HG03457 (cell line): ENCODE data around the gene MYT1.

Source experiments
- ATAC-seq: cut with Tn5 transposase; IDR thresholded peaks from one replicate; pipeline ENCODE4 v1.9.1; 2021; ENCODE audit warnings: moderate number of reproducible peaks; ENCODE audit not compliant: unreplicated experiment

MYT1 gene

DNA sequence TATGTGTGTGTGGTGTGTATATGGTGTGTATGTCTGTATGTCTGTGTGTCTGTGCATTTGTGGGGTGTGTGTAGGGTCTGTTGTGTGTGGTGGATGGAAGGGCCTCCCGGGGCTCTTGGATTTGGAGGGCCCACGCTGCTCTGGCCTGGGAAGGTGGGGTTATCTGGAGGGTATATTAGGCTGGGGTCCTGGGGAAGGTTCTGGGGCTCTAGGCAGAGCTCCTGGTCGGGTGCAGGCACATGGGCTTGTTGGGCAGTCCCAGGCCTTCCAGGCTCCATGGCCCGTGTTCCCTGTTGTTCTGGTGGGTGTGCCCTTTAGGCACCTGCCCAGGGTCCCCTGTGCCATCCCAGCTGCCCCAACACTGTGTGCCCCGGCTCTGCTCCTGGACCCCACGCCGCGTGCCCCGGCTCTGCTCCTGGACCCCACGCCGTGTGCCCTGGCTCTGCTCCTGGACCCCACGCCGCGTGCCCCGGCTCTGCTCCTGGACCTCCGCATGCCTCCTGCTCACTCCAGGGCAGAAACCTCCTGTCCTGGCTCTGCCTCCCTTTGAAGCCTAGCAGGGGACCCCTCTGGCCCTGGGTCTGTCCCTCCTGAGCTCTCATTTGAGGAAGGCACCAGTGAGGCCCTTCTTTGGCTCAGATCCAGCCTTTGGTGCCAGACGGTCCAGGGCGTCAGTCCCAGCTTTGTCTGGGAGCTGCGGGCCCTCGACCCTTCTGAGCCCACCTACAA, 10.2 kb upstream of the MYT1 start:
- ATAC-seq = no peak

DNA sequence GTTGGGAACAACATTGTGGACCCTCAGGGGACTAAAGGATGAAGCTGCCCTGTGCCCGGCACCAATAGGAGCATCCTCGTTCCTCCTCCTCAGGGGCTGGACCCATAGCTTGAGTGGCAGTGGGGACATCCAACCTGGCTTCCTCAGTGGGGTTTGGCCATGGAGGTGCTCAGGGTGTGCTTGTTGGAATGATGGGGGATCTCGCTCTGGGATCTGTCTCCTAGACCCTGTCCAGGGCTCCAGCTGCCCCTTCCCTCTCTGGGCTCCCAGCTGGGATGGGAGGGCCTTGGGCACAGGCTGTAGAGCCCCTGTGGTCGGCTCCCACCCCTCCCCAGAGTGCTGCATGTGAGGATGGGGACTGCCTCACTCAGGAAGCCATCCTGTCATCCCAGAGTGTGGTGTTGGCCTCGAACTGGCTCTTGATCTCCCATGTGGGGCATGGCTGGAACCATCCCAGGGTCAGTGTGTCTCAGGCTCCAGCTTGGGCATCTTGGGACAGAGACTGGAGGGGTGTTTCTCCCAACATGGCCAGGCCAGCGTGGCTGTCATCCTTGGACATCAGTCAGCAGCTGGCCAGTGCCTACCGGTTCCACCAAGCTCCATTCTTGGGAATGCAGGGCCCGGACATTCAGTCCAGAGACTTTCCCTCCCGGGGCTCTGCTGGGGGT, 9.5 kb upstream of the MYT1 start:
- ATAC-seq = no peak

DNA sequence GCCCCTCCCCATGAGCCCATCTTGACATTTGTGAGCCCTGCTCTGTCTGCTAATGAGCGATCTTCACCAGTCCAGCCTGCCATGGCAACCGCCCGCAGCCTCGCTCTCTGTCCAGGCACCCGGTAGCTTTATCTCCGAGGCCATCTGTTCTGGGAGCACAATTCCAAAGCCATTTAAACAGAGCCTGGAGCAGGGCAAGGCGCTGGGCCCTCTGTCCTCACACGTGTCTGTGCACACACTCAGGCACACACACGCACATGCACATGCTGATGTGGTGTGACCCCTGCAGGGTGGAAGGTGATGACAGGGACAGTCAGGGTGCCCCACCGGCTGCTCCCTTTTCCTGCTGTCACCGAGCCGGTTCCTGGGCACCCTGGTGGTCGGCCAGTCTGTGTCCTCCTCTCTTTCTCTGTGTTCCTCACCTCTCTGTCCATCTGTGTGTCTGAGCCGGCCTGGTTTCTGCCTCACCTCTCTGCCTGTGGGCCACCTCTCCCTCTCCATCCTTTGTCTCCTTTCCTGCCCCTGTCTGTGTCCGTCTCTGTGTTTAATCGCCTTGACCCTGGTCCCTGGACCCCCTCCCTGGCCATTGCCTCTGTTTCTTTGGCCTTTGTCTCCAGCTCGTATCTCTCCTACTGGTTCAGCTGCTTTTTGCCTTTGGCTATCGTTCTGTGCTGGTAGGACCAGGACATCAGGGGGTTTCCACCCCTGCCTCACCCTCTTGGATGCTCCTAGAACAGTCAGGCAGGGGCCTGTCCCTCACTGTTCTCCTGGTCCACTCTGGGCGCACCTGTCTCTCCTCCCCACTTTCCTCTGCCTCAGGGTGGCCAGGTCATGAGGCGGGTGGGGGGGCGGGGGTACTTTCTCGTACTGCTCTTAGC, 8.8 kb upstream of the MYT1 start:
- ATAC-seq = no peak

DNA sequence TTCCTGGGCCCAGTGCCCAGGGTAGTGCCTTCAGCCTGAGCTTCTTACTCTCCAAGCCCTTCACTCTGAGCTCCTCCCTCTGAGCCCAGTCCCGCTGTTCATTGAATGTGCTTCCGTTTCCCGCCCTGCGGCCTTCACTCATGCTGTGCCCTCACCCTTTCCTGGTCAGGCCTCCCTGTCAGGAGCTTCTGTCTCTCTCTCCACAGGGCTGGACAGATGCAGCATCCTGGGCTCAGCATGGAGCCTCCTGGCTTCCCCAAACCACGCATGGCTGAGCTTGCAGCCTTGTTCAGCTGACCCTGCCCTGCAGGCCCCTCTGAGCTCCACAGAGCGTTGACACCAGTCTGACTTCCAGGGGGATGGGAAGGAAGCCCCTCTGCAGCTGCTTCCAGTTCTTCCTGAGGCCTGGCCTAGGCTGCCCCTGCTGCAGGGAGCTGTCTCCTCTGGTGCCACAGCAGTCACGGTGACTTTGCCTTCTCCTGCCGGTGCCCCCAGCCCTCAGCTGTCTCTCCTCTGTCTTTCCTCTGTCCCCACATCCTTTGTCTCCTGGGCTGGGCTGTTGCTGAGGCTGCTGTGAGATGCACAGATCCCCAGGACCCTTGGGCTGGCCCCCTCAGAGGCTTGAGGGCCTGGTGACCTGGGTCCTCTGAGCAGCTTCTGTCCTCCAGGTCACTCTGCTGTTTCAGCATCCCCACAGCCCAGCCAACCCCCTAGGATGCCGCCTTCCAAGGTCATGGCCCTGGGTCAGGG, 7.9 kb upstream of the MYT1 start:
- ATAC-seq = no peak

DNA sequence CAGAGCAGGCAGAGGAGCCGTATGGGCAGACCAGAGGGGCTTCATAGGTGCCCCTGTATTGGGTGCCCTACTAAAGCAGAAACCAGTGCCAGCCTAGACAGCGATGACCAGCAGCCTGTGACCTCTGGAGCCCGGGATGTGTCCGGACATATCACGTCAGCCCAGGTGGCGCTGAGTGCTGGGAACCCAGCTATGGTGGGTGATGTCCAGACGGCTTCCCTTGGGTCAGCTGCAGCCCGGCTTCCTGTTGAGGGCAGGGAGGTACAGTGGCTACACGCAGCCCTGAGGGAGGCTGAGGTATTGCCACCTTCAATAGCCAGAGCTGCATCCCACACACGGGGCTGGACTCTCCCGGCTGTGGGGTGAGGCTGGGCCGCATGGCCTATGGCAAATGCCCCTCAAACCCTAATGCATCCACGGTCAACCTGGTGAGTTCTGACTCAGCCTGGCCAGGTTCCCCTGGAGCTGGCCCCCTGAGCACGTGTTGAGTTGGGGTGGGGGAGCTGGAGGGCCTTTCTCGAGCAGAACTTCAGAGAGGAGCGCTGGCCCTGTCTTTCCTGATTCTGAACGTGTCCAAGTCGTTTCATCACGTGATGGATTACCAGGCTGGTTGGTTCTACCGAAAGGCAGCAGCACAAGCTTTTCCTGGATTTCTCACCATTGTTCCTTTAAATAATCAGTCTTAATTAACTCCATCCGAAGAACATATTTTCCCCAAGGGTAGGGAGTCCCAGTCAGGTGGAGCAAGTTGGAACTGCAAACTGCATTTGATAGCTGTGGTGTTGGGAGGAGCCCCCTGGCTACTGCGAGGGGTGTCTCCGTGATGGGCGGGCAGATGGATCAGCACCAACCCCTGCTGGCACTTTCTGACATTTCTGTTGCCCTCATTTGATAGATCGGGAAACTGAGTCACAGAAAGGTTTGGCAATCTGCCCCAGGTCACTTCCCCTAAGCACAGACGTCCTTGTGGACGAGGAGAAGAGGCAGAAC, 7.1 kb upstream of the MYT1 start:
- ATAC-seq = no peak

DNA sequence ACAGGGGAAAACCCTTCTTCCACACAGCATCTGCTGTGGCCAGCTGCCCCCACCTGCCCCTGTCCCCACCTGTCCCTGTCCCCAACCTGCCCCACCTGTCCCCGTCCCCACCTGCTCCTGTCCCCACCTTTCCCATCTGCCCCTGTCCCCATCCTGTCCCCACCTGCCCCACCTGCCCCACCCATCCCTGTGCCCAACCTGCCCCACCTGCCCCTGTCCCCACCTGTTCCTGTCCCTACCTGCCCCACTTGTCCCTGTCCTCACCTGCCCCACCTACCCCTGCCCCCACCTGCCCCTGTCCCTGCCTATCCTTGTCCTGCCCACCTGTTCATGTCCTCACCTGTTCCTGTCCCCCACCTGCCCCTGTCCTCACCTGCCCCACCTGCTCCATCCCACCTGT, 6.4 kb upstream of the MYT1 start:
- ATAC-seq = no peak

DNA sequence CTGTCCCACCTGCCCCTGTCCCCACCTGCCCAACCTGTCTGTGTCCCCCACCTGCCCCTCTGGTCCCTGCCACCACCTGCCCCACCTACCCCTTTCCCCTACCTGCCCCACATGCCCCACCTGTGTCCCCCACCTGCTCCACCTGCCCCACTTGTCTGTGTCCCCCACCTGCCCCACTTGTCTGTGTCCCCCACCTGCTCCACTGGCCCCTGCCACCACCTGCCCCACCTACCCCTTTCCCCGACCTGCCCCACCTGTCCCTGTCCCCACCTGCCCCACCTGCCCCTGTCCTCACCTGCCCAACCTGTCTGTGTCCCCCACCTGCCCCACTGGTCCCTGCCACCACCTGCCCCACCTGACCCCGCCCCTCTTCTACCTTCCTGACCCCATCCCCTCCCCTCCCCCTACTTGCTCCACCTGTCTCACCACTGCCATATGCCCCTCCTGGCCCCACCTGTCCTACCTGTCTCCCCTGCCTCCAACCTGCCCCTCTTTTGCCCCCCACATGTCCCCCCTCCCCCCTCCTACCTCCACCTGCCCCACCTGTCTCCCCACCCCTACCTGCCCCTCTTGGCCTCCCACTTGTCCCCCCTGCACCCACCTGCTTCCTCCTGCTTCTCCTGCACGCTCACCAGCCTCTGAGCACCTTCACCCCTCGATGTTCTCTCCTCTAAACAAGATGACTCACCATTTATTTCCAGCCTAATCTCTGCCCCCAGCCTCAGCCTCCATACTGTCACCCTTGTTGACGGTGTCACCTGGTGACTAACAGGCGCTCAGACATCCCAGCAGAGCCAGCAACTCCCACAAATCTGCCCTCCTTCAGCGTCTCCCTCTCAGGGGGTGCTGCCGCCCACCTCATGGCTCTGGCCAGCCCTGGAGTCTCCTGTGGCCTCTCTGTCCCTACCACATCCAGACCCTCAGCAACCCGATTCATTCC, 5.6 kb upstream of the MYT1 start:
- ATAC-seq = no peak

DNA sequence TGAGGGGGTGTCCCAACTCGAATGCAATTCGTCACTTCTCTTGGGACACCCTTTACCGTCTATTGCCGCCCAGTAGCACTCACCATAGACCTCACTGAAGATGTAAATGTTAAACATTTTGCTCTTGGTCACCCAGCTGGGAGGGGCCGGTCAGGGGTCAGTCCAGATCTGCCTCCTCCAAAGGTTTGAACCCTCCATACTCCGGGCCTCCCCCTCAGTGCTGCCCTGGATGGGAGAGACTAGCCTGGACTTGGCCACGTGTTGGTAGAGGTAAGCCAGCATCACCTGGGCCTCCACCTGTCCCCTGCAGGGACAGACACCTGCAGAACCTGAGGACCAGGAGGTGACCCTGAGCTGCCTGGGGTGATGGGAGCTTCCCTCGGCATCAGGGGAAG, 5.0 kb upstream of the MYT1 start:
- no peak for ATAC-seq

DNA sequence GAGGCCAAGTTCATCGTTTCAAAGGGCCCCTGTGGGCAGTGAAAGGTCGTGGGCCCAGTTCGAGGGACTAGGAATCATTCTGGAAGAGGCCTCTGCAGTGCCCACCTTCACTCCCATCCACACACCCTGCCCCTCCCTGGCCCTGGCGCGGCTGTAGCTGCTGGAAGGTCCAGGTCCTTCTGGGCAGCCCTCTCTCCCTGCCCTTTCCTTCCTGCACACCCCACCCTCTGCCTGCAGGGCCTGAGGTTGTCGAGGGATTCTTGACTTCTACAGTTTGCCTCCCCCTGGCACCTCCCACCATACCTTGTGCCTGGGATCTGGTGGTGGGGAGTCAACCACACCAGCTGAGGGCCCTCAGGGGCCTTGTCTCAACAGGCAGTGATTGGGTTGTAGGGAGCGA, 4.5 kb upstream of the MYT1 start:
- no peak for ATAC-seq

DNA sequence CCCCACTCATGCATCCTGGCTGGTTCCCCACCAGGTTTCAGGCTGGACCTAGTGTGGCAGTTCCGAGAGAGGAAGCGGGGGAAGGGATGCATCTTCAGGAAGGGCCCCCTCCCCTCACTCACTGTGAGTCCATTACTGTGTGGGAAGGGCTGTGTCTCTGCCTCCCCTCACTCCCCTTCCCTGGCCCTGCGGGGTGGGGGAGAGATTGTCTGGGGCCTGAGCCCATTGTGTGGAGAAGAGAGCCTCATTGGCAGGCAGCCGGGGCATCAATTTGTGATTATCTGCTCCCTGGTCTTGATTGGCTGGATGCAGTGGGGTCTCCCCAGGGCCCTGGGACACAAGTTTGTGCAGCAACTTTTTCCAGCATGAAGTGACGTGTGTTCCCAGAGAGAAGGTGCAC, 4.1 kb upstream of the MYT1 start:
- no peak for ATAC-seq

DNA sequence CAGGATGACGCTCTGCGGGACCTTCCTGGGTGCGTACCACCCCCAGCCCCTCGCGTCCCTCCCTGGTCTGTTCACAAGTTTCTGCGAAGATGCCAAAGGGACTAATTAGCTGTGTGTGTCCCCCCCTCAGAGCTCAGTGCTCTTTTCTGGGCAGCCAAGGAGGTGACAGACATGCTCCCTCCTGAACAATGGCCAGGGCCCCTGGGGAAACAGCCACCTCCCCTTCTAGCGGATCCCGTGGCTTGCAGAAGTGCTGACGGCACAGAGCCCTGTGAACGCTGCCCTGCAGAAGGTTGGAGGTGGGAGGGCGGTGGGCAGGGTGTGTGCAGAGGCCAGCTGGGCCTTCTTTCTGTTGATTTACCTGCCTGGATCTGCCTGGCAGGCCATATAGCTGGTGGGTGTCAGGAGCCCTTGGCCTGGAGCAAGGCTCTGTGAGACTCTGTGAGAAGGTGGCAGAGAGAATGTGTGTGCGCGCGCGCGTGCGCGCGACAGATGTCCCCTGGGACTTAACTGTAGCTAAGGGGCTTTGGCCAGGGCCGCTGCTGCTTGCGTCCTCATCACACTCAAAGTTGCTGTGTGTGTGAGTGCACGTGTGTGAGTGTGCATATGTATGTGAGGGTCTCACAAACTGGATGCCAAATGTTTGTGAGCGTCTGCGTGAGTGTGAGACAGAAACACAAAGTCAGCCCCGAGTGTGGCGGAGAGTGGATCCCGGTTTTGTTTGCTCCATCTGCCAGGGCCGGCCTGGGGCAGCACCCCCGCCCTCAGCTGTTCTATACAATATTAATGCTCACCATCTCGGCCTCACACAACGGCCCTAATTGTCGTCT, 3.5 kb upstream of the MYT1 start:
- no peak for ATAC-seq

DNA sequence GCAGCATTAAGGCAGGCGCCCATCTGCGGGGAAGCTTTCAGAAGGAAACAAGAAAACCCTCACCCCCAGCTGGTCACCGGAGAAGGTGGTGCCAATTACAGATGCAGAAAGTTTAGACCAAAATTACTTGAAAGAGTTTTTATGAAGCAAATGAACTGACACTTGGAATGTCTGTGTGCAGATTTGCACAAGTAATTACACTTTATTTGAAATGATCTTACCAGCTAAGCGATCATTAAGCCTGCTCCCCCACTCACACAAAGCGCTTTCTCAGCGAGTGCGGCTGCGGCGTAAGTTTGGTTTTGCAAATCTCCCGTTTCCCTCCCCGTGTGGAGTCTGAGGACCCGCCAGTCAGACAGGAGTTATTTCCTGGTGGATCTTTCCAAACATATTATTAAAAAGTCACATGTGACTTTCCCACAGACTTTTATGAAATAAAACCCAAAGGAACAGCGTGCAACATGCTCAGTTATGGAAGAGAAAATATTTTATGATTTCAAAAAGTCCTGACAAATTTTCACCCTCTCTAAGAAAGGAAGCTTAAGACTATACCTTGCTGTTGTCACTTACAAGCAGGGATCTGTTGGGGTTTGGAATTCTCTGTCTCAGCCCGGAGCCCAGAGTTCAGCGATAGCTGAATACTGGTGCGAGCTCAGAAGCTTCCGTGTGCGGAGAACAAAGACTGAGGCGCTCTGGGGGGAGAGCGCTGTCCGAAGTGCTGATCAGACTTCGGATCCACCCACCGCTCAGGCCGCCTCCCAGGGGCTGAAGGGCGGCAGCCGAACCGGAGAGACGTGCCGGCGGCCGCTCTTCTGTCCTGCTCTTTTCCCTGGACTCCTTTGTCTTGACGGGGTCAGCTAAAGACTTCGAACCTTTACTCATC, 2.7 kb upstream of the MYT1 start:
- no peak for ATAC-seq

DNA sequence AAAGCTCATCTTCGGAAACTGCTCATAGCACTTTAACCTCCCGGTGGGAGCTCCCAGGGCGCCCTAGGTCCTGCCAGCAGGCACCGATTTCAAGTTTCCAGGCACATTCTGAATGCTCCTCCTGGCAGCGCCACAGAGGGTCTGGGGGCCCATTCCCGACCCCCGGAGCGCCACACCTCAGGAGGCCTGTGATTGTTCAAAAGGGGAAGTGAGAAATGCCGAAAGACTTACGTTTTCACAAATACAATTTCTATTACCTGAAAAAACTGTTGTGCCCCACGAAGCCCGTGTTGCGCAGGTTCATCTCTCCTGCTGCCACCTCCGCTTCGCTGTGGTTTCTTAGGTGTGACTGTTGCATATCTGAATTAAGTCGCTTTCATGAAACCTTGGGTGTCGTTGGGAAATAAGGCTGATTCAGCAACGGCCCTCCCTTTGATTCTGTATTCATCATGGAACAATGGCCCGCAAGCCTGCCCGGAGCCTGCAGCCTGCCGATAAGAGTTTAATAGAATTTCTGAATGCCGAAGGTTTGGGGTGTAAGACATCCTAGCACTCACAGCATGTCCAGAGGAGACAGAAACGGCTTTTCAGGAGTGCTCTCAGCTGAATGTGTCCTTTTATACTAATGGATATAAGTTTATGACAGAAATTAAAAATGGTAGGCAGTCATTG, 1.9 kb upstream of the MYT1 start:
- ATAC-seq = no peak

DNA sequence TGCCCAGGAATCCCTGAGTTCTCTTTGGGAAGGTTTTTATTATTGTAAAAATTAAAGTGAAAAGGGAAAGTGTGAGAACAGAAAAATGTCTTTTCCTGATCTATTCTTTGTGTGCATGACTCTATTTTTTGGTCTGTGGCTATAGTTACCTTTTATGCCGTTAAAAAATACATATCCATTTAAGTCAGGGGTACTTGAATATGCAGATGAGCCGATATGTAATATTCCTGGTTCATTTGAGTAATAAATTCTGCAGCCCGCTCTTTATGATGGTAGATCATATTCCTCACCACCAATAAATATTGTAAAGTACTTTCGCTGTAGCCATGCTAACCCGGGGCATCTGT, 503 bp upstream of the MYT1 start:
- no peak for ATAC-seq

DNA sequence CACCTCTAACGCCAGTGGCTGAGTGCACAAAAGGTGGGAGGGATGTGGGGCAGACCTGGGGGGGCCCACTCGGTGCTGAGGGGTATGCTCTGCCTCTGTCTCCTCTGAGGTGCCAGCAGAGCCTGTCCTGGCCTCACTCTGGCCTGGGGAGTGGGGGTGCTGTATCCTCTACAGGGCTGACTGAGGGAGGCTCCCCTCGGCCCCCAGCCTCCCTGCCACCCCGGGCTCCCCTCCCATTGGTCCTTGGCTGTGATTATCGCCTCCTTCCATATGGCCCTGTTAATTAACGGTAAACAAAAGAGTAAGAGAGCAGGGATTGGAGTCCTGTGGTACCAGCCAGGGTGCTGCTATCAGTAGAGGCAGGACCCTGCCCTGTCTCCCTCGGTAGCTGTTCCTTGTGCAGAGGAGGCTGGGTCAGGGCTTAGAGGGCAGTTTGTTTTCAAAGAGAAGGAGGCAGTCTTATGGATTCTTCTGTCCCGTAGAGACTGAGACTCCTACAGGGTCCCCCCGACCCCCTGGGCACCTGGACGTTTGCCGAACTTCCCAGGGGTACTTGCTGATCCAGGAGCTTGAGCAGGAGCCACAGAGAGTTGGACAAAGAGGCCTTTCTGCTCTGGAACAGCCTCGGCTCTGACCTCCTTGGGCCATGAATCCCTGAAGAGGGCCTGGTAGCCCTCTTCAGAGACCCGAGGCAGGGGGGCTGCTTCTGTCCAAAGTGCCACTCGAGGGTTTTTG, 1.8 kb downstream of the MYT1 start:
- no peak for ATAC-seq
